Dendritic cell treated with granulocyte-macrophage colony-stimulating factor and Interleukin-4, amounts not matched to agents 40 ng/mL and 50 ng/mL, for 4 days (primary cell): ENCODE measurements around the gene PRRT1.
A peak's percentile ranks its signal among the peaks of the same experiment; 100 is the strongest.
"Not testable (repeated sequence)": the region's sequence is repeated elsewhere in the genome, so short reads cannot be mapped to it uniquely, and the experiment has no call there.

Source experiments
- H3K27ac Mint-ChIP-seq: one replicate; pipeline ENCODE4 v1.8.0; 2022; ENCODE audit warnings: mild to moderate bottlenecking, mixed read lengths
- H3K27me3 Mint-ChIP-seq: one replicate; pipeline ENCODE4 v1.8.0; 2022; ENCODE audit warnings: mild to moderate bottlenecking, mixed read lengths
- H3K36me3 Mint-ChIP-seq: one replicate; pipeline ENCODE4 v1.8.0; 2022; ENCODE audit warnings: low read depth, mixed read lengths
- H3K4me1 Mint-ChIP-seq: one replicate; pipeline ENCODE4 v1.8.0; 2022; ENCODE audit warnings: low read depth, mixed read lengths
- H3K4me3 Mint-ChIP-seq: one replicate; pipeline ENCODE4 v1.8.0; 2022; ENCODE audit warnings: mild to moderate bottlenecking, moderate library complexity, mixed read lengths
- H3K9me3 Mint-ChIP-seq: one replicate; pipeline ENCODE4 v1.8.0; 2022; ENCODE audit warnings: mixed read lengths
- intact Hi-C: fragments of 100-400 bp; cut with micrococcal nuclease; formaldehyde crosslinking; loops from one replicate; pipeline ENCODE4 v1.15.0; 2022

Gene PRRT1

DNA sequence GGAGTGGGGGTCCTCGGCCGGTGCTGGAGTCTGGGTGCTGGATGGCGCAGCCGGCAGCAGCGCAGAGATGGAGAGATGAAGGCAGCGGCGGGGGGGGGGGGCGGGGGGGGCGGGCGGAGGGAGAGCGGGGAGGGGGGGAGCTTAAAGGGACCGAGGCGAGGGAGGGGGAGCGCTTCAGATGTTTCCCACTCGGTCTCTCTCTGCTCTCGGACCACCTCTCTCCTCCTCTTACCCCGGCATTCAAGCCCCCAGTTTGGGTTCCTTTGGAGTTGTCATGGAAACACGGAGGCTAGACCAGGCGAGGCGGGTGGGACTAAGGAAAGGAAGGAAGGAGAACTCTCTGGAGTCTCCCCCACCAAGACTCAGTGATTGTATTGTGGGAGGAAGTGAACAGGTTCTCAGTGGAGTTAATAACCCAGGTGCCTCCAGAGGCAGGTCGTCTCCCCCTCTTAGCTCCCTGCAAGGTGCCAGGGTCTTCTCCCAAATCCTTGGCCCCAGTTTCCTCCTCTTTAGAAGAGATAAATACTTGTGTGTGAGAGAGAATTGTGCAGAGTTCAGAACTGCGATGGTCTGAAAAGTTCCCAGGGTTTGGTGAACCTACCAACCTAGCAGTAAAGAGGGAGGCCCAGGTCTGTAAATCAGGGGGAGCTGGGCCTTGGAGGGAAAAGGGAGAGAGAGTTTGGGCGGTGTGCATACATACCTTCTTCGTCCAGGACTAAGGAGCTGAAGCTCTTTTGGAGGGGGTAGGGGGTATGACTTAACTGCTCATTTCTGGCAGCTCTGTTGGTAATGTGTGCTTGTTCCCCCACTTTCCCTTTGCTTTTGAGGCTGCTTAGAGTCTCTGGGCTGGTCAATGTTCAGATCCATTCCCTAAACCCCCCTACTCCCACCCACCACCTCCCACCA lies at the start of gene PRRT1:
TSS of gene PRRT1 (minus strand) at position 77 of the 906 bp plus-strand sequence. CDS start 112 bp downstream, outside the sequence.
- Mint-ChIP-seq H3K27ac (no peak within 1 kb of the TSS), H3K4me3 (no peak within 1 kb of the TSS), H3K4me1 (peaks cover 53% of the 10 kb centered on the region), H3K9me3 (no peaks in the 10 kb centered on the region), H3K27me3 (peaks cover 81% of the 10 kb centered on the region), H3K36me3 (no peaks in the 10 kb centered on the region)
- intact Hi-C loops, result no loop called here

GRCh38 chr6:32200711-32201475 lies 49.2 kb upstream of the PRRT1 start:
- Mint-ChIP-seq H3K9me3 (no peaks in the 10 kb centered on the region), H3K36me3 (peaks cover 13% of the 10 kb centered on the region), H3K27me3 (peaks cover 30% of the 10 kb centered on the region), H3K27ac (peak overlapping the region; percentile 4), H3K4me3 (no peak overlapping the region), H3K4me1 (peaks cover 21% of the 10 kb centered on the region)
- intact Hi-C loops, result no loop called here

- no peaks in the 10 kb centered on the region for H3K9me3 Mint-ChIP-seq
- H3K4me1 Mint-ChIP-seq, result peaks cover 33% of the 10 kb centered on the region
- H3K27me3 Mint-ChIP-seq, result peaks cover 20% of the 10 kb centered on the region
- intact Hi-C loops, result no loop called here
- peak overlapping the region; percentile 99 for H3K27ac Mint-ChIP-seq
- no peak overlapping the region for H3K4me3 Mint-ChIP-seq
- peaks cover 13% of the 10 kb centered on the region for H3K36me3 Mint-ChIP-seq
Observed at GRCh38 chr6:32198866-32199265, 47.1 kb upstream of the PRRT1 start.

DNA sequence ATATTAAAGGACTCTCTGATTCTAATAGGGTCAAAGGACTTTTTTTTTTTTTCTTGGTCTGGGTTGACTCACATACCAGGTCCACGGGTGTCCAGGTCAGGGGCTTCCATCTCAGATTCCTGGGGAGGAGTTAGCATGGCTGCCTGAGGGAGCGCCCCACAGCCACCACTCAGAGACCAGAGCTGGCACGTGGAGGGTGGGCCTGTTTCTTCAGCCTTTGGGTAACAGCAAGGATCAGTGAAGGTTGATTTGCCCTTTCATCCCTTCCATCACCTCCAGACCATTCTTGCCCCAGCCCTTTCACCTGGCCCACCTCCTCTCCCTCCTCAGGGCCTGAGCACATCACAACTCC lies 46.6 kb upstream of the PRRT1 start:
- H3K9me3 Mint-ChIP-seq, result no peaks in the 10 kb centered on the region
- H3K36me3 Mint-ChIP-seq, result peaks cover 13% of the 10 kb centered on the region
- H3K4me3 Mint-ChIP-seq, result no peak overlapping the region

DNA sequence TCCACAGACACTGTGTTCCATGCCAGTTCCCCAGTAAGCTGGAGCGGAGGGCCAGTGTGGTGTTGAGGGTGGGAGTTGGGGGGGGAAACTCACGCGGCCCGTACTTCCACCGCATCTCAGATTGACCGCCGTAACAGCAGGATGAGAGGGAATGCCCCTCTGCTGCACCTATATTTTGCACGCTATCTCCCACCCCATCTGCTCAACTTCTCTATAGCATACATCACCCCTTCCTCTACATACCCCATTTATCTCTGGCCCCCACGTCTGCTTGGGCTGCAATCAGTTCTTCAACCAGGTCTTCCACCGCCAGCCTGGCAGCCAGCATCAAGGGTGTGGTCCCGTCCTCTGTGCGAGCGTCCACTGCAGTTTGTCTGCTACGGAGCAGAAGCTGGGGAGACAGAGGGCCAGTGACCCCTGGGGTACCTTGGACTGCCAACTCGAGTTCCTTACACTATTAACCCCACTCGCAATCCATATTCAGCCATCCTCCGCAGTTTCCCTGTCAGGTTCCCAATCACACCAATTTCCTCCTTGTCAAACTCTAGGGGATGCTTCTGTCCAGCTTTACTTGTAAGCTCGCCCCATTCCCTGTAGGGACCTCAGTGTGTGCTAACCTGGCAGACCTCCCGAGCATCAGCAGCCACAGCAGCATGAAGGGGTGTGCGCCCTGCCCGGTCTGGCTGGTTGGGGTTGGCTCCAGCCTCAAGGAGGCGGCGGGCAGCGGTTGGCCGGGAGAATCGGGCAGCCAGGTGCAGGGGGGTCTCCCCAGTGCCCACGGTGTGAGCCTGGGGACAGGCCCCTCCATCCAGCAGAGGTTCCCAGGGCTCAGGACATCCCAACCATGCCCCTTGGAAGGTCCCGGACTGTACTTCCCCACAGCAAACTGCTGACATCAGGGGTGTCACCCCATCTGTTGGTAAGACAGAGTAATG lies 45.2 kb upstream of the PRRT1 start:
- peaks cover 52% of the 10 kb centered on the region for H3K4me1 Mint-ChIP-seq
- intact Hi-C loops, result no loop called here
- peaks cover 21% of the 10 kb centered on the region for H3K36me3 Mint-ChIP-seq
- H3K27me3 Mint-ChIP-seq, result peaks cover 13% of the 10 kb centered on the region
- H3K9me3 Mint-ChIP-seq, result no peaks in the 10 kb centered on the region
- H3K27ac Mint-ChIP-seq, result peak overlapping the region; percentile 99
- peak overlapping the region; percentile 94 for H3K4me3 Mint-ChIP-seq

More for the DNA sequence above, 46.6 kb upstream of the PRRT1 start:
- peaks cover 38% of the 10 kb centered on the region for H3K4me1 Mint-ChIP-seq
- intact Hi-C loops, result no loop called here
- peaks cover 14% of the 10 kb centered on the region for H3K27me3 Mint-ChIP-seq
- H3K27ac Mint-ChIP-seq, result peak overlapping the region; percentile 99

- intact Hi-C loops, result loop anchor here (1.0 to 2.0 kb wide), 2 partner anchors 18 to 77 kb away; partner anchors contain the start of gene RNF5
- Mint-ChIP-seq H3K9me3 (no peaks in the 10 kb centered on the region), H3K36me3 (peaks cover 29% of the 10 kb centered on the region), H3K4me1 (peaks cover 61% of the 10 kb centered on the region), H3K27ac (peak overlapping the region; percentile 99), H3K4me3 (peak overlapping the region; percentile 94), H3K27me3 (peaks cover 9% of the 10 kb centered on the region)
Observed at GRCh38 chr6:32195902-32196681, 44.4 kb upstream of the PRRT1 start.

DNA sequence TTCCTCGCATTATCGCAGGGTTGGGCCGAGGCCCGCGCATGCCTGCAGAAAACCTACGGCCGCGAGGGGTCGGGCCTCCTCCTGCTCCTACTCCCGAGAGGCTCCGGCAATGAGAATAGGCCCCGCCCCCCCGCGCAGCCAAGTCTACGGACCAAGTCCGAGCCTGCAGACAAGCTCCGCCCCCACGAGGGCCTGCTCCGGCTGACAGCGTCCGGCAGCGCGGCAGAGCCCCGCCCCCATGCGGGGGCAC lies 43.8 kb upstream of the PRRT1 start:
- Mint-ChIP-seq H3K27me3 (peaks cover 5% of the 10 kb centered on the region), H3K4me1 (peaks cover 64% of the 10 kb centered on the region)
- intact Hi-C loops, result loop anchor here (1.0 to 2.0 kb wide), 2 partner anchors 17 to 77 kb away; partner anchors contain the start of gene RNF5

DNA sequence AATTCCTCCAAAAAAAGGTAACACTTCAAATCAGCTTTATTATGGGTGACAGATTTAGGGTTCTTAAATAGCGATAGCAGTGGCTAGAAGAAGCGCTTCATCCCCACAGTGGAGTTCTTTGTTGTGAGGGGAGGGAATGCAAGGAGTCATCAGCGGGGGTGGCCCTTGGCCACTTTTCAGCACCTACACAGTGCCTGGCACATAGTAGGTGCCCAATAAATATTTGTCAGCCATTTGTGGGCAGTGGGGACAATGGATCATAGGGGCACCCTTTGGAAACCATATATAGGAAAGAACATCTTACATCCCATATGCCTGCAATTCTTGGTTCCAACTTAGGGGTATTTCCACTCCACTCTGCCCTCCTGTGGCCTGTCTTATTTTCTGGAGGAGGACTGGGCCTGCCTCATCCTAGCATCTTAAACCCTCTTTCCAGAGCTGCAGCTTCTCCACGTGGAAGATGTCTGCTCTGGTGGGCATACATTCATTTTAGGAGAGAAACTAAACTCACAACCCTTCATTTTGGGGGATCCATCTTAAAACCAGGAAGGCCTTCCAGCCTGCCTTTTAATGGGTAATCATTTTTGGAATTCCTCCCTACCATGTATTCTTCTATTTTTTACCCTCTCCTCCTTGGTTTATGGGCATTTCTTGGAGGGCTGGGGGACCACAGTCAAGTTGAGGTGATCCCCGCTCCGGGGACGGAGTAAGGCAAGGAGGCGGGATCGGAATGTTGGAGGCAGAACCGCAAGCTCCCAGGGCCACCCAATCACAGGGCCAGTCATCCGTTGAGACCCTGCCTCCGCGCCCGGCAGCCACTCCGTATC lies 43.3 kb upstream of the PRRT1 start:
- Mint-ChIP-seq H3K27ac (peak overlapping the region; percentile 99), H3K36me3 (peaks cover 40% of the 10 kb centered on the region), H3K4me1 (peaks cover 64% of the 10 kb centered on the region), H3K27me3 (no peaks in the 10 kb centered on the region), H3K9me3 (no peaks in the 10 kb centered on the region), H3K4me3 (peak overlapping the region; percentile 94)
- intact Hi-C loops, result loop anchor here (1.0 to 2.0 kb wide), 2 partner anchors 17 to 76 kb away; partner anchors contain the start of gene RNF5

More for the DNA sequence above, 43.8 kb upstream of the PRRT1 start:
- H3K27ac Mint-ChIP-seq, result peak overlapping the region; percentile 99
- peaks cover 34% of the 10 kb centered on the region for H3K36me3 Mint-ChIP-seq
- H3K4me3 Mint-ChIP-seq, result peak overlapping the region; percentile 94
- H3K9me3 Mint-ChIP-seq, result no peaks in the 10 kb centered on the region

- H3K27ac Mint-ChIP-seq, result peak overlapping the region; percentile 99
- peaks cover 43% of the 10 kb centered on the region for H3K36me3 Mint-ChIP-seq
- H3K4me3 Mint-ChIP-seq, result no peak overlapping the region
- no peaks in the 10 kb centered on the region for H3K27me3 Mint-ChIP-seq
- peaks cover 64% of the 10 kb centered on the region for H3K4me1 Mint-ChIP-seq
- H3K9me3 Mint-ChIP-seq, result no peaks in the 10 kb centered on the region
- intact Hi-C loops, result loop anchor here (2.0 kb wide), 1 partner anchor 76 kb away; no protein-coding TSS in a partner anchor
Observed at GRCh38 chr6:32194388-32194787, 42.6 kb upstream of the PRRT1 start.

GRCh38 chr6:32193096-32193495 lies 41.4 kb upstream of the PRRT1 start:
- H3K4me1 Mint-ChIP-seq, result peaks cover 76% of the 10 kb centered on the region
- H3K4me3 Mint-ChIP-seq, result peak overlapping the region; percentile 94

DNA sequence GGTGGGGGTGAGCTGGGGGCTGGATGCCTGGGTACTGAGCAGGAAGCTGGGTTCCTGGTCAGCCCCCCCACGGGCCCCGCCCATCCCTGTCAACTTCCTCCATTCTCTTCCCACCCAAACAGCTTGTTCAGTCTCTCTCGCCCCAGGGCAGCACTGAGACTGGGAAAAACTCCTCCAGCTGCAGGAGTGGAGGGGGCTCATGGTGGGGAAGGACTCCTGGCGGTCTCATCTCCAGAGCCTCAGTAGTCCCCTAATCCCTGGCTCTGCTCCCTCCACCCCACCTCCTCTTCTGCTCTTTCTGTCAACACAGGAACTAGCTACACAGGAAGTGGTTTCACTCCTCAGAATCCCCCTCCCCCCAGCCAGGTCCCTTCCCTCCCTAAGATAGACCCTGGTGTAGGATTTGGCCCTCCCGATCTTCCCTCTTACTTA lies 40.9 kb upstream of the PRRT1 start, which contains the start of gene GPSM3:
TSS of gene GPSM3 (minus strand) at position 36 of the 432 bp plus-strand sequence. CDS start 130 bp downstream, outside the sequence.
- intact Hi-C loops, result no loop called here
- Mint-ChIP-seq H3K4me3 (peak within 1 kb of the TSS; percentile 94), H3K27me3 (no peaks in the 10 kb centered on the region), H3K36me3 (peaks cover 60% of the 10 kb centered on the region), H3K9me3 (no peaks in the 10 kb centered on the region), H3K27ac (peak within 1 kb of the TSS; percentile 93), H3K4me1 (peaks cover 80% of the 10 kb centered on the region)

More at GRCh38 chr6:32193096-32193495, 41.4 kb upstream of the PRRT1 start:
- H3K27ac Mint-ChIP-seq, result peak overlapping the region; percentile 93
- H3K9me3 Mint-ChIP-seq, intact Hi-C loops, H3K27me3 Mint-ChIP-seq: not testable (repeated sequence)
- H3K36me3 Mint-ChIP-seq, result peaks cover 56% of the 10 kb centered on the region
